AG09319 (cell line): ENCODE measurements around the gene IRAK2.

ENCODE experiments used
- DNase-seq: peaks from one replicate; pipeline ENCODE4 v3.0.0-alpha.2; 2010; ENCODE audit warnings: low read depth; ENCODE audit errors: extremely low read depth
- TF ChIP-seq, protein P1 (sequence below): IDR thresholded peaks from 2 replicates; pipeline ENCODE4 v1.5.1; 2011; ENCODE audit warnings: low read depth, mild to moderate bottlenecking, inconsistent platforms, low read length, moderate library complexity

Gene IRAK2

DNA sequence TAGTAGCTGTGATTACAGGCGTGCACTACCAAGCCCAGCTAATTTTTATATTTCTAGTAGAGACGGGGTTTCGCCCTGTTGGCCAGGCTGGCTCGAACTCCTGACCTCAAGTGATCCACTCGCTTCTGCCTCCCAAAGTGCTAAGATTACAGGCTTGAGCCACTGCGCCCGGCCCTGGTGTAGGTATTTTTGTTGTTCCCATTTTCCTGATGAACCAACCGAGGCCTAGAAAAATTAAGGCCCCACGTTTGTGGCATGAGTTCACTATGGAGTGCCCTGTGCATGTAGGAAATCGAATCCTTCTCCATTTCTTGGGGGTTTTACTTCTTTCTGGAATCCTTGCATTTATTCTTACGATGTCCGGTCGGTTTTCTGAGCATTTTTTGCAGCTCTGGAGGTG lies 69.3 kb downstream of the IRAK2 start:
- no peak for DNase-seq
- TF ChIP-seq, protein P1, sequence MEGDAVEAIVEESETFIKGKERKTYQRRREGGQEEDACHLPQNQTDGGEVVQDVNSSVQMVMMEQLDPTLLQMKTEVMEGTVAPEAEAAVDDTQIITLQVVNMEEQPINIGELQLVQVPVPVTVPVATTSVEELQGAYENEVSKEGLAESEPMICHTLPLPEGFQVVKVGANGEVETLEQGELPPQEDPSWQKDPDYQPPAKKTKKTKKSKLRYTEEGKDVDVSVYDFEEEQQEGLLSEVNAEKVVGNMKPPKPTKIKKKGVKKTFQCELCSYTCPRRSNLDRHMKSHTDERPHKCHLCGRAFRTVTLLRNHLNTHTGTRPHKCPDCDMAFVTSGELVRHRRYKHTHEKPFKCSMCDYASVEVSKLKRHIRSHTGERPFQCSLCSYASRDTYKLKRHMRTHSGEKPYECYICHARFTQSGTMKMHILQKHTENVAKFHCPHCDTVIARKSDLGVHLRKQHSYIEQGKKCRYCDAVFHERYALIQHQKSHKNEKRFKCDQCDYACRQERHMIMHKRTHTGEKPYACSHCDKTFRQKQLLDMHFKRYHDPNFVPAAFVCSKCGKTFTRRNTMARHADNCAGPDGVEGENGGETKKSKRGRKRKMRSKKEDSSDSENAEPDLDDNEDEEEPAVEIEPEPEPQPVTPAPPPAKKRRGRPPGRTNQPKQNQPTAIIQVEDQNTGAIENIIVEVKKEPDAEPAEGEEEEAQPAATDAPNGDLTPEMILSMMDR = no peak

GRCh38 chr3:10234526-10235230 lies 70.0 kb downstream of the IRAK2 start:
- DNase-seq = no peak

DNA sequence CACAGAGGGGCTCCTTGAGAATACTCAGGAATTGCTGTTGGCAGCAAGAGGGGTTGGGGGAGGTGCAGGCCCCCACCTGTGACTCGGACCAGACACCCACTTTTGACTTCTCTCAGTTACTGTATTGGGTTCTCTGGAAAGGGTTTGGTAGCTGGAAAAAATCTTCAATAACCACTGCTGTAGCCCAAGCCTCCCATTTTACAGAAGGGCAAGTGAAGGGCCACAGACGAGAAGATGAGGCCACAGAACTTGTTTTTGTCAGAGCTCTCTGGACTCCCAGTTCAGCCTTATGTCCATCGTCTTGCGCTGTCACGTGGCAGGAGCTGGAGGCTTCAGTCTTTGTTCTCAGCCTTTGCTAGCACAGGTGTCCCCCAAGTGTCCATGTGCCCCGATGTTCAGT lies 70.8 kb downstream of the IRAK2 start:
- no peak for DNase-seq

More at GRCh38 chr3:10234526-10235230, 70.0 kb downstream of the IRAK2 start:
- TF ChIP-seq, protein P1 = no peak

DNA sequence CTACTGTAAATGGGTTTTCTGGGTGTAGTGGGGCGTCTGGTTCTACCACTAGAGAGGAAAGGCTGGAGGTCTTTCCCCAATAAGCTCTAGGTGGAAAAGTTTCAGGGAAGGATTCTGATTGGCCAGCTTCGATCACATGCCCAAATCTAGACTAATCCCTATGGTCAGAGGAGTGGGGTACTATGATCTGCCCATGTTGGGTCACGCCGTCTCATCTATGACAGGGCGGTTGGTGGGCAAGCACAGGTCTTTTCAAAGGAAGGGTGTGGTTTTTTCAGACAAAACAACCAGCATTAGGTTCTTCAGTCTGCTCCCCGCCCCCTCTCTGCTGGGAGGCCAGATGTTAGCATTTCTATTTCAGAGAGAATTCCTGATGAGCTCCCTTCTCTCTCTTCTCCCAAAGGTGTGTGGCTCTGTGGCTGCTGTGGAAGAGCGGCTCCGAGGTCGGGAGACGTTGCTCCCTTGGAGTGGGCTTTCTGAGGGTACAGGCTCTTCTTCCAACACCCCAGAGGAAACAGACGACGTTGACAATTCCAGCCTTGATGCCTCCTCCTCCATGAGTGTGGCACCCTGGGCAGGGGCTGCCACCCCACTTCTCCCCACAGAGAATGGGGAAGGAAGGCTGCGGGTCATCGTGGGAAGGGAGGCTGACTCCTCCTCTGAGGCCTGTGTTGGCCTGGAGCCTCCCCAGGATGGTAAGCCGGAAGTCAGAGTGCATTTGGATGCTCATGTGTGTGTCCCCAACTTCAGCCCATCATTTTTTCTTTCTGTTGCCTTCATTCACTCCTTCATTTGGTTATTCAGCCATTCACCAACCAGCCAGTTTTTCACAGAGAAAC lies 73.8 kb downstream of the IRAK2 start:
- TF ChIP-seq, protein P1 = no peak
- no peak for DNase-seq

More for the DNA sequence above, 70.8 kb downstream of the IRAK2 start:
- TF ChIP-seq, protein P1 = no peak

GRCh38 chr3:10240799-10241198 lies 76.1 kb downstream of the IRAK2 start:
- TF ChIP-seq, protein P1 = no peak
- no peak for DNase-seq

GRCh38 chr3:10242182-10243065 lies 77.7 kb downstream of the IRAK2 start:
- TF ChIP-seq, protein P1 = no peak
- DNase-seq = no peak
